Measurements from ENCODE around the gene PM20D1.
"Not testable (repeated sequence)": the region's sequence is repeated elsewhere in the genome, so short reads cannot be mapped to it uniquely, and the experiment has no call there.

Gene PM20D1, protein sequence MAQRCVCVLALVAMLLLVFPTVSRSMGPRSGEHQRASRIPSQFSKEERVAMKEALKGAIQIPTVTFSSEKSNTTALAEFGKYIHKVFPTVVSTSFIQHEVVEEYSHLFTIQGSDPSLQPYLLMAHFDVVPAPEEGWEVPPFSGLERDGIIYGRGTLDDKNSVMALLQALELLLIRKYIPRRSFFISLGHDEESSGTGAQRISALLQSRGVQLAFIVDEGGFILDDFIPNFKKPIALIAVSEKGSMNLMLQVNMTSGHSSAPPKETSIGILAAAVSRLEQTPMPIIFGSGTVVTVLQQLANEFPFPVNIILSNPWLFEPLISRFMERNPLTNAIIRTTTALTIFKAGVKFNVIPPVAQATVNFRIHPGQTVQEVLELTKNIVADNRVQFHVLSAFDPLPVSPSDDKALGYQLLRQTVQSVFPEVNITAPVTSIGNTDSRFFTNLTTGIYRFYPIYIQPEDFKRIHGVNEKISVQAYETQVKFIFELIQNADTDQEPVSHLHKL
- 0 to 2.8 (median 1.7) reads per million in 3 donors for total RNA-seq

DNA sequence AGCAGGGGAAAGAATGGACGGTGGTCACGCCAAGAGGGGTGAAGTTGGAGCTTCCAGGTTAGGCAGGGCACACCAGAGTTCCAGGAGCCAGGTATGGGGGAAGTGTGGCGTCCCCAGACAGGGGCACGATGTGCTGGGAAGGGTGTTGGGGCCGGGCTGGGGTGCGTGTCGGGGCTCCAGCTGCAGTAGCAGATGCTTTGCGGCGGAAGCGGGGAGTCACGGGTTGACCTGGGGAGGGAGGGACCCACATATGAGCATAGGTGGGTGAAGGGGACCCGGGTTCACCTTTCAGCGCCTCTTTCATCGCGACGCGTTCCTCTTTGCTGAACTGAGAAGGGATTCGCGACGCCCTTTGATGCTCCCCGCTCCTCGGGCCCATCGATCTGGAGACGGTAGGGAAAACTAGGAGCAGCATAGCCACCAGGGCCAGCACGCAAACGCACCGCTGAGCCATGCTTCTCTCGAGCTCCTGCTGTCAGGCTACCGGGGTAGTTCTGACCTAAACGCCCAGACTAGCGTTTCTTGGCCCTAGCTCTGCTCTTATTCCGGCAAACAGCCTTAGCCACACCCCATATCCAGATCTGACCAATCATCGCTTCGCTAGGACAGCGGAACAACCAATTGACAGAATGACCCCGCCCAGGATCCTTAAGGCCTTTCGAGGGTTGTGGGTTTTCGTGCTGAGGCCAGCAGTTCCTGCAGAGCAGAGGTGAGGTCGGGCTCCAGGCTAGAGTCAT is at the start of gene PM20D1:
PM20D1 (minus strand) TSS at position 514 of the 737 bp plus-strand sequence; CDS start at position 454, 60 bp downstream.
- peak; percentile 64 to 87 (median 80) for DNase-seq
- peak within 1 kb of the TSS; percentile 35 for H3K27ac ChIP-seq (ENCODE audit: insufficient read depth, low read length, poor library complexity, severe bottlenecking)
- no peaks in the 10 kb centered on the region for H3K36me3 ChIP-seq (ENCODE audit: control insufficient read depth, insufficient read depth, low read length)
- no peaks in the 10 kb centered on the region for H3K4me1 ChIP-seq (ENCODE audit: control insufficient read depth, insufficient read depth, low read length, poor library complexity, severe bottlenecking)
- no peaks in the 10 kb centered on the region for H3K9me3 ChIP-seq (ENCODE audit: control insufficient read depth, low read length)
- no peaks in the 10 kb centered on the region for H3K27me3 ChIP-seq (replicated peaks; ENCODE audit: control insufficient read depth, insufficient read depth, low read length, poor library complexity, severe bottlenecking)
- H3K4me3 ChIP-seq (ENCODE audit: insufficient read depth, low read depth, low read length, poor library complexity, severe bottlenecking), result peak within 1 kb of the TSS; percentile 33

DNA sequence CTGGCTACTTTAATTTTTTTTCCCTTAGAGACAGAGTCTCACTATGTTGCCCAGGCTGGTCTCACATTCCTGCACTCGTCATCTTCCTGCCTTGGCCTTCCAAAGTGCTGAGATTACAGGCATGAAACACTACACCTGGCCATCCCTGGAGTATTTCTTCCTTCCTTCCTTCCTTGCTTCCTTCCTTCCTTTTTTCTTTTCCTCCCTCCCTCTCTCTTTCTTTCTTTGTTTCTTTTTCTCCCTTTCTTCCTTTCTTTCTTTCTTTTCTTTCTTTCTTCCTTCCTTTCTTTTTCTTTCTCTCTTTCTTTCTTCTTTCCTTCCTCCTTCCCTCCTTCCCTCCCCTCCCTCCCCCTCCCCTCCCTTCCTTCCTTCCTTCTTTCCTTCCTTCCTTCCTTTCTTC is 46.4 kb upstream of the PM20D1 start:
- no peak for DNase-seq
- Histone ChIP-seq H3K4me3 (ENCODE audit: insufficient read depth, low read depth, low read length, poor library complexity, severe bottlenecking) (no peak overlapping the region), H3K4me1 (ENCODE audit: control insufficient read depth, insufficient read depth, low read length, poor library complexity, severe bottlenecking) (peaks cover 3% of the 10 kb centered on the region), H3K36me3 (ENCODE audit: control insufficient read depth, insufficient read depth, low read length) (no peaks in the 10 kb centered on the region), H3K9me3 (ENCODE audit: control insufficient read depth, low read length) (no peaks in the 10 kb centered on the region), H3K27me3 (replicated peaks; ENCODE audit: control insufficient read depth, insufficient read depth, low read length, poor library complexity, severe bottlenecking) (no peaks in the 10 kb centered on the region), H3K27ac (ENCODE audit: insufficient read depth, low read length, poor library complexity, severe bottlenecking) (no peak overlapping the region)

DNA sequence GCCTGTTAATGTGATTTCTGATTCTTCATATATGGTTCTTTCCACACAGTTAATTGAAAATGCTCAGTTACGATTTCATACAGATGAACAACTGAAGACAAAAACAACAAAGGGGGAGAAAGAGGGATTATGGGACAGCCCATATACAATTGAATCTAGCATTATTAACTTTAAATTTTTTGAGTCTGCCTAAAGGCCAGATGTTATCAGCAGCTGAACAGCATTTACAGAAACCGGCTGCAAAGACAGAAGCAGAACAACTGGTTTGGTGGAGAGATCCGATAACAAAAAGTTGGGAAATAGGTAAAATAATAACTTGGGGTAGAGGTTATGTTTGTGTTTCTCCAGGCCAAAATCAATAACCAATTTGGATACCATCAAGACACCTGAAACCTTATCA is 44.2 kb upstream of the PM20D1 start:
- not testable (repeated sequence) for H3K27ac ChIP-seq (ENCODE audit: insufficient read depth, low read length, poor library complexity, severe bottlenecking); H3K4me3 ChIP-seq (ENCODE audit: insufficient read depth, low read depth, low read length, poor library complexity, severe bottlenecking); H3K9me3 ChIP-seq (ENCODE audit: control insufficient read depth, low read length); DNase-seq; H3K4me1 ChIP-seq (ENCODE audit: control insufficient read depth, insufficient read depth, low read length, poor library complexity, severe bottlenecking); H3K36me3 ChIP-seq (ENCODE audit: control insufficient read depth, insufficient read depth, low read length); H3K27me3 ChIP-seq (replicated peaks; ENCODE audit: control insufficient read depth, insufficient read depth, low read length, poor library complexity, severe bottlenecking)

DNA sequence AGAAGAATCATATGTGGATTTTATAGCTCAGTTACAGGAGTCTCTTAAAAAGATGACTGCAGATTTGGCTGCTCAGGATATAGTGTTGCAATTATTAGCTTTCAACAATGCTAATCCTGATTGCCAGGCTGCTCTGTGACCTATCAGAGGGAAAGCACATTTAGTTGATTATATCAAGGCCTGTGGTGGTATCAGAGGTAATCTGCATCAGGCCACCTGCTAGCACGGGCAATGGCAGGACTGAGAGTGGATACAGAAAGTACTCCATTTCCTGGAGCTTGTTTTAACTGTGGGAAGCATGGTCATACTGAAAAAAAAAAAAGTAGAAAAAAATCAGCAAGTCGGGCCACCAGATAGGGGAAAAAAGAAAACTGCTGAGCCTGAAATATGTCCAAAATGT is 42.2 kb upstream of the PM20D1 start:
- not testable (repeated sequence) for H3K36me3 ChIP-seq (ENCODE audit: control insufficient read depth, insufficient read depth, low read length)

DNA sequence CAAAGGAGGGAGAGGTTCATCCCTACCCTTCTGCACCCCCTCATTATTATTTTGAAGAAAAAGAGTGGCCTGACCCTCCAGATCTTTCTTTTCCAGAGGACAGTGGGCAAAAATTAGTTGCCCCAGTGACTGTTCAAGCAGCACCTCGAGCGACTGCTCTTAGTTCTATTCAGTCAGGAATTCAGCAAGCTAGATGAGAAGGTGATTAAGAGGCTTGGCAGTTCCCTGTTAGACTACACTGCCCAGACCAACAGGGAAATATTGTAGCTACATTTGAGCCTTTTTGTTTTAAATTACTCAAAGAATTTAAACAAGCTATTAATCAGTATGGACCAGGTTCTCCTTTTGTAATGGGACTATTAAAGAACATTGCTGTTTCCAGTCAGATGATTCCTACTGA is 41.5 kb upstream of the PM20D1 start:
- not testable (repeated sequence) for H3K9me3 ChIP-seq (ENCODE audit: control insufficient read depth, low read length); H3K27me3 ChIP-seq (replicated peaks; ENCODE audit: control insufficient read depth, insufficient read depth, low read length, poor library complexity, severe bottlenecking); DNase-seq

More for the DNA sequence above, 42.2 kb upstream of the PM20D1 start:
- H3K4me3 ChIP-seq (ENCODE audit: insufficient read depth, low read depth, low read length, poor library complexity, severe bottlenecking); H3K9me3 ChIP-seq (ENCODE audit: control insufficient read depth, low read length); H3K27me3 ChIP-seq (replicated peaks; ENCODE audit: control insufficient read depth, insufficient read depth, low read length, poor library complexity, severe bottlenecking); H3K27ac ChIP-seq (ENCODE audit: insufficient read depth, low read length, poor library complexity, severe bottlenecking); H3K4me1 ChIP-seq (ENCODE audit: control insufficient read depth, insufficient read depth, low read length, poor library complexity, severe bottlenecking); DNase-seq: not testable (repeated sequence)

DNA sequence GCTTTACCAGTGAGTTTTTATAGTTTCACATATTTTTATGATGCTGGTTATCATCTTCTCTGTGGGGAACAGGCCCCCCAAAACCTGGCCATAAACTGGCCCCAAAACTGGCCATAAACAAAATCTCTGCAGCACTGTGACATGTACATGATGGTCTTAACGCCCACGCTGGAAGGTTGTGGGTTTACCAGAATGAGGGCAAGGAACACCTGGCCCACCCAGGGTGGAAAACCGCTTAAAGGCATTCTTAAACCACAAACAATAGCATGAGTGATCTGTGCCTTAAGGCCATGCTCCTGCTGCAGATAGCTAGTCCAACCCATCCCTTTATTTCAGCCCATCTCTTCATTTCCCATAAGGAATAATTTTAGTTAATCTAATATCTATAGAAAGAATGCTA is 40.7 kb upstream of the PM20D1 start:
- H3K36me3 ChIP-seq (ENCODE audit: control insufficient read depth, insufficient read depth, low read length); H3K27me3 ChIP-seq (replicated peaks; ENCODE audit: control insufficient read depth, insufficient read depth, low read length, poor library complexity, severe bottlenecking); H3K4me1 ChIP-seq (ENCODE audit: control insufficient read depth, insufficient read depth, low read length, poor library complexity, severe bottlenecking); H3K4me3 ChIP-seq (ENCODE audit: insufficient read depth, low read depth, low read length, poor library complexity, severe bottlenecking); H3K9me3 ChIP-seq (ENCODE audit: control insufficient read depth, low read length); DNase-seq; H3K27ac ChIP-seq (ENCODE audit: insufficient read depth, low read length, poor library complexity, severe bottlenecking): not testable (repeated sequence)

More for the DNA sequence above, 41.5 kb upstream of the PM20D1 start:
- H3K4me1 ChIP-seq (ENCODE audit: control insufficient read depth, insufficient read depth, low read length, poor library complexity, severe bottlenecking); H3K4me3 ChIP-seq (ENCODE audit: insufficient read depth, low read depth, low read length, poor library complexity, severe bottlenecking); H3K27ac ChIP-seq (ENCODE audit: insufficient read depth, low read length, poor library complexity, severe bottlenecking); H3K36me3 ChIP-seq (ENCODE audit: control insufficient read depth, insufficient read depth, low read length): not testable (repeated sequence)

DNA sequence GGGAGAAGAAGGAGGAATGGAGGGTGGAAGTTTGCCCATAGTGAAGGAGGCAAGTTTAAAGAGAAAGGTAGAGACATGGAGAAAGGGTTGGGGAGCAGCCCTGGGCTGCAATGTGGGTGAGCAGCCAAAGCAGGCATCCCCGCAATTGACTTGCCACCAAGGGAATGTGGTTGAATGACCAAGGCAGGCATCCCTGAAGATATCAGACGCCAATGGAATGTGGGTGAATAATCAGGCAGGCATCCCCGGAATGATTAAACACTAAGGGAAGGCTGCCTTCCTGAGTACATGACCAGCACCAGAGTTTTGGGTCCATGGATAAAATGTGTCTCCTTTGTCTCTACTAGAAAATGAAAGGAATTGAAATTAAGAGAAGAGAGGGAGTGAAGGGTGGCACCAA is 39.8 kb upstream of the PM20D1 start:
- not testable (repeated sequence) for H3K4me3 ChIP-seq (ENCODE audit: insufficient read depth, low read depth, low read length, poor library complexity, severe bottlenecking); H3K9me3 ChIP-seq (ENCODE audit: control insufficient read depth, low read length); H3K4me1 ChIP-seq (ENCODE audit: control insufficient read depth, insufficient read depth, low read length, poor library complexity, severe bottlenecking); H3K36me3 ChIP-seq (ENCODE audit: control insufficient read depth, insufficient read depth, low read length); H3K27ac ChIP-seq (ENCODE audit: insufficient read depth, low read length, poor library complexity, severe bottlenecking); DNase-seq; H3K27me3 ChIP-seq (replicated peaks; ENCODE audit: control insufficient read depth, insufficient read depth, low read length, poor library complexity, severe bottlenecking)

DNA sequence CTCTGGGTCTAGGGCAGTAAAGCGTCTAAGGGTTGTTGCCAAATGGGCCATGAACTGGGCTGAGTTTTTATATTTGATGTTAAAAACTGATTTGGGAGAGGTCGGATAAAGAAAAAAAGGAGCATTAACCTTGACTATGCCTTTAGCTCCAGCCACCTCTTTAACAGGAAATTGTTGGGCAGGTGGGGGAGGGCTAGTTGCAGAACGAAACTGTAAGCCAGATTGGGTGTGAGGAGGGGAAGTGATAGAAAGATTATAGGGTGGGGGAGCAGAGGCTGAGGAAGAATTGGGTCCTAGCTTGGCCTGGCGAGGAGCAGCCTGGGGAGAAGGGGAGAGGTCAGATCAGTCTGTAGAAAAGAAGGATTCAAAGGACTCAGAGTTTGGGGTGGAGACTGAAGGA is 39.1 kb upstream of the PM20D1 start:
- H3K4me3 ChIP-seq (ENCODE audit: insufficient read depth, low read depth, low read length, poor library complexity, severe bottlenecking); H3K27me3 ChIP-seq (replicated peaks; ENCODE audit: control insufficient read depth, insufficient read depth, low read length, poor library complexity, severe bottlenecking); H3K4me1 ChIP-seq (ENCODE audit: control insufficient read depth, insufficient read depth, low read length, poor library complexity, severe bottlenecking); DNase-seq; H3K36me3 ChIP-seq (ENCODE audit: control insufficient read depth, insufficient read depth, low read length); H3K9me3 ChIP-seq (ENCODE audit: control insufficient read depth, low read length); H3K27ac ChIP-seq (ENCODE audit: insufficient read depth, low read length, poor library complexity, severe bottlenecking): not testable (repeated sequence)

DNA sequence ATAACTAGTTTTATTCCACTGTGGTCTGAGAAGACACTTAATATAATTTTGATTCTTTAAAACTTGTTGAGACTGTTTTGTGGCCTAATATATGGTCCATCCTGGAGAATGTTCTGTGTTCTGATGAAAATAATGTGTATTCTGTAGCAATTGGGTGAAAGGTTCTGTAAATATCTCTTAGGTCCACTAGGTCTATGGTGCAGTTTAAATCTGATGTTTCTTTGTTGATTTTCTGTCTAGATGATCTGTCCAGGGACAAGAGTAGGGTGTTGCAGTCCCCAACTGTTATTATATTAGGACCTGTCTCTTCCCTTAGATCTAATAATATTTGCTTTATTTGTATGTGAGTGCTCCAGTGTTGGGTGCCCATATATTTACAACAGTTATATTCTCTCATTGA is 33.9 kb upstream of the PM20D1 start:
- Histone ChIP-seq H3K4me1 (ENCODE audit: control insufficient read depth, insufficient read depth, low read length, poor library complexity, severe bottlenecking) (no peaks in the 10 kb centered on the region), H3K36me3 (ENCODE audit: control insufficient read depth, insufficient read depth, low read length) (no peaks in the 10 kb centered on the region), H3K9me3 (ENCODE audit: control insufficient read depth, low read length) (no peaks in the 10 kb centered on the region), H3K27me3 (replicated peaks; ENCODE audit: control insufficient read depth, insufficient read depth, low read length, poor library complexity, severe bottlenecking) (no peaks in the 10 kb centered on the region), H3K27ac (ENCODE audit: insufficient read depth, low read length, poor library complexity, severe bottlenecking) (no peak overlapping the region), H3K4me3 (ENCODE audit: insufficient read depth, low read depth, low read length, poor library complexity, severe bottlenecking) (no peak overlapping the region)
- no peak for DNase-seq

DNA sequence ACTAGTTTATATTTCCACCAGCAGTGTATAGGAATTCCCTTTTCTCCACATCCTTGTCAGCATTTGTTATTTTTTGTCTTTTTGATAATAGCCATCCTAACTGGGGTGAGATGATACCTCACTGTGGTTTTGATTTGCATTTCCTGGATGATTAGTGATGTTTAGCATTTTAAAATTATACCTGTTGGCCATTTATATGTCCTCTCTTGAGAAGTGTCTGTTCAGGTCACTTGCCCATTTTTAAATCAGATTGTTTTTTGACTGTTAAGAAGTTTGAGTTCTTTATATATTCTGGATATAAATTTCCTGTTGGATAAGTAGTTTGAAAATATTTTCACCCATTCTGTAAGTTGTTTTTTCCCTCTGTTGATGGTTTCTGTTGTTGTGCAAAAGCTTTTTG is 31.0 kb upstream of the PM20D1 start:
- no peak overlapping the region for H3K4me3 ChIP-seq (ENCODE audit: insufficient read depth, low read depth, low read length, poor library complexity, severe bottlenecking)
- no peak for DNase-seq
- no peaks in the 10 kb centered on the region for H3K27me3 ChIP-seq (replicated peaks; ENCODE audit: control insufficient read depth, insufficient read depth, low read length, poor library complexity, severe bottlenecking)
- no peaks in the 10 kb centered on the region for H3K36me3 ChIP-seq (ENCODE audit: control insufficient read depth, insufficient read depth, low read length)
- H3K9me3 ChIP-seq (ENCODE audit: control insufficient read depth, low read length), result no peaks in the 10 kb centered on the region
- no peak overlapping the region for H3K27ac ChIP-seq (ENCODE audit: insufficient read depth, low read length, poor library complexity, severe bottlenecking)
- H3K4me1 ChIP-seq (ENCODE audit: control insufficient read depth, insufficient read depth, low read length, poor library complexity, severe bottlenecking), result no peaks in the 10 kb centered on the region

All from effector memory CD4-positive, alpha-beta T cell (primary cell).